Measurements from ENCODE around the gene PPM1H. TPM values are rescaled to one million over a fixed set of nuclear protein-coding genes. Genes with fewer than 3 reads are reported as not detected.

PPM1H gene
- polyA plus RNA-seq, 1 of the 3 experiments (the other 2 are of a cell fraction): 0.13 TPM

DNA sequence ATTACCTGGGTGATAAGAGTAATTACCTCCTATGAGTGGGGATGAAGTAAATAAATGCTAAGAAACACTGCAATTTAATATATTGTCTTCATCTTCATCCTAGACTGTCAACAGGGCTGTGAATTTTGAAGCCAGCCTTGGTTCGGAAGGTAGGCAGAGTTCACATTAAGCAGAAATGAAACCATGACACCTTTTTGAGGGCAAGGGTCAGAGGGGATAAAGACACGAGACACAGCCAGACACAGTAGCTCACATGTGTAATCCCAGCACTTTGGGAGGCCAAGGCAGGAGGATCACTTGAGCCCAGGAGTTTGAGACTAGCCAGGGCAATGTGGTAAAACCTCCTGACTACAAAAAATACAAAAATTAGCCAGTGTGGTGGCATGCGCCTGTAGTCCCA, 243.6 kb downstream of the PPM1H start:
- POLR2A ChIA-PET: no interaction called here
- CTCF ChIA-PET: interaction anchor here (0.7 kb wide), 1 partner anchor 13 kb away, joined by 3 read pairs; no protein-coding TSS in a partner anchor
- H2AFZ ChIP-seq (ENCODE audit: low read depth): no peak overlapping the region

DNA sequence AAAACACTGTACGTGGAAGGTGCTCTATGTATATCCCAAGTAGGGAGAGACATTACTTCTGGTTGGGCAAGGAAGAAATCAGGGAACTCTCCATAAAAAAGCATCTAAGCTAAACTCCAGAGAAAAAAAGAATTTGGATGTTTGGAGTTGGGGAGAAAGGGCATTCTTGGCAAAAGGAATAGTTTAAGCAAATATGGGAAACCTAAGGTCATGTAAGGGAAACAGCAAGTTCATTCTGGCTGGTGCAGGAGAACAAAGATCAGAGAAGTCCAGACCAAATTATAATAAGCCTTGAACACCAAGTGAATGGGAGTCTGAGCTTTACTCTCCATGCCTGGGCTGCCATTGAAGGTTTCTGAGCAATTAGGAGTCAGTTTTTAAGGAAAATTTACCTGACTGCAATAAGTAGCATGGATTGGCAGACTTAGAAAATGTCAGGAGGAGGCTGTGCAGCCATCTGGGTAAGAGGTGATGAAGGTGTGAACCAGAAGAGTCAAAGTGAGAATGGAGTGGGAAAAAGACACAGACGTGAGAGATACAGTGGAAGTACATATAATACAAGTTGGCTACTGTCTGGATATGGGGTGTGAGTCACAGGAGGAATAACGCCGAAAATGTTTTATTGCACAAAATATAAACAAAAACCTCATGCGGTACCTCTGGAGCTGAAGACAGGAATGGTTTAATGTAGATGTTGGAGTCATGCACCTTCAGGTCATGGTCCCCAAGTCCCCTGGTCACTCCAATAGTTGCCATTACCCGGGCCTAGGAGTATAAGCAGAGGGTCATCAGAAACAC, 245.7 kb downstream of the PPM1H start:
- ChIA-PET POLR2A (no interaction called here), CTCF (interaction anchor here (0.6 to 1.3 kb wide), 3 partner anchors 9 to 54 kb away, joined by 3 read pairs; no protein-coding TSS in a partner anchor)
- no peaks in the 10 kb centered on the region for H3K36me3 ChIP-seq (replicated peaks in 1 of 2; ENCODE audit: control insufficient read depth in 1 of 2, insufficient read depth in 2 of 2, low read length in 1 of 2)
- 93% methylated on average over 6 of the region's 6 CpGs for WGBS (ENCODE audit: low lambda C conversion rate)
- no peak for TF ChIP-seq YY1 (IDR thresholded peaks at IDR 0.05; ENCODE audit: low read depth)
- TF ChIP-seq EP300 (IDR thresholded peaks at IDR 0.05; ENCODE audit: borderline replicate concordance in 1 of 2, low read depth in 1 of 2, low read length in 1 of 2): no peak
- no peak for TF ChIP-seq RAD21 (IDR thresholded peaks at IDR 0.05; ENCODE audit: low read length)
- TF ChIP-seq NRF1 (IDR thresholded peaks at IDR 0.05; ENCODE audit: low read depth, low read length): no peak
- no peak overlapping the region for H3K9ac ChIP-seq
- no peak overlapping the region for H2AFZ ChIP-seq (ENCODE audit: low read depth)
- no peak for DNase-seq
- no peaks in the 10 kb centered on the region for H3K9me2 ChIP-seq
- no peaks in the 10 kb centered on the region for H3K79me2 ChIP-seq (ENCODE audit: insufficient read depth)
- H3K27ac ChIP-seq (ENCODE audit: low read depth in 2 of 2, low read length in 1 of 2): no peak overlapping the region
- no peaks in the 10 kb centered on the region for H3K9me3 ChIP-seq
- H4K20me1 ChIP-seq (ENCODE audit: insufficient read depth): no peaks in the 10 kb centered on the region
- H3K4me1 ChIP-seq (ENCODE audit: control insufficient read depth in 1 of 2, insufficient read depth in 2 of 2, low read depth in 1 of 2, low read length in 1 of 2): peaks cover 14 to 17% of the 10 kb centered on the region in 2 experiments; a peak in 3 of 4 replicates
- no peak overlapping the region for H3K4me3 ChIP-seq (ENCODE audit: low read depth in 2 of 2, low read length in 1 of 2)
- peaks cover 5% of the 10 kb centered on the region for H3F3A ChIP-seq (replicated peaks; ENCODE audit: insufficient read depth)
- no peaks in the 10 kb centered on the region for H3K27me3 ChIP-seq (ENCODE audit: insufficient read depth)
- H3K4me2 ChIP-seq: no peak overlapping the region

More for the DNA sequence above, 243.6 kb downstream of the PPM1H start:
- TF ChIP-seq SMC3 (IDR thresholded peaks at IDR 0.05; ENCODE audit: low read depth, low read length) (no peak), MEF2A (IDR thresholded peaks at IDR 0.05; ENCODE audit: borderline replicate concordance, low read depth) (no peak), FOXJ3 (CRISPR knock-in tag; IDR thresholded peaks at IDR 0.05) (no peak), GATA2 (CRISPR knock-in tag; IDR thresholded peaks at IDR 0.05) (no peak), JUND (IDR thresholded peaks at IDR 0.05) (no peak), YY1 (IDR thresholded peaks at IDR 0.05; ENCODE audit: low read depth) (no peak), POLR2AphosphoS5 (IDR thresholded peaks at IDR 0.05; ENCODE audit: low read depth, low read length) (no peak), FOSL2 (IDR thresholded peaks at IDR 0.05; ENCODE audit: borderline replicate concordance, low read depth) (no peak), EP300 (IDR thresholded peaks at IDR 0.05; ENCODE audit: borderline replicate concordance in 1 of 2, low read depth in 1 of 2, low read length in 1 of 2) (no peak), RAD21 (IDR thresholded peaks at IDR 0.05; ENCODE audit: low read length) (no peak)
- TF ChIP-seq, protein P1, sequence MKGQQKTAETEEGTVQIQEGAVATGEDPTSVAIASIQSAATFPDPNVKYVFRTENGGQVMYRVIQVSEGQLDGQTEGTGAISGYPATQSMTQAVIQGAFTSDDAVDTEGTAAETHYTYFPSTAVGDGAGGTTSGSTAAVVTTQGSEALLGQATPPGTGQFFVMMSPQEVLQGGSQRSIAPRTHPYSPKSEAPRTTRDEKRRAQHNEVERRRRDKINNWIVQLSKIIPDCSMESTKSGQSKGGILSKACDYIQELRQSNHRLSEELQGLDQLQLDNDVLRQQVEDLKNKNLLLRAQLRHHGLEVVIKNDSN (IDR thresholded peaks at IDR 0.05; ENCODE audit: borderline replicate concordance, low read depth): no peak
- TF ChIP-seq, protein P2, sequence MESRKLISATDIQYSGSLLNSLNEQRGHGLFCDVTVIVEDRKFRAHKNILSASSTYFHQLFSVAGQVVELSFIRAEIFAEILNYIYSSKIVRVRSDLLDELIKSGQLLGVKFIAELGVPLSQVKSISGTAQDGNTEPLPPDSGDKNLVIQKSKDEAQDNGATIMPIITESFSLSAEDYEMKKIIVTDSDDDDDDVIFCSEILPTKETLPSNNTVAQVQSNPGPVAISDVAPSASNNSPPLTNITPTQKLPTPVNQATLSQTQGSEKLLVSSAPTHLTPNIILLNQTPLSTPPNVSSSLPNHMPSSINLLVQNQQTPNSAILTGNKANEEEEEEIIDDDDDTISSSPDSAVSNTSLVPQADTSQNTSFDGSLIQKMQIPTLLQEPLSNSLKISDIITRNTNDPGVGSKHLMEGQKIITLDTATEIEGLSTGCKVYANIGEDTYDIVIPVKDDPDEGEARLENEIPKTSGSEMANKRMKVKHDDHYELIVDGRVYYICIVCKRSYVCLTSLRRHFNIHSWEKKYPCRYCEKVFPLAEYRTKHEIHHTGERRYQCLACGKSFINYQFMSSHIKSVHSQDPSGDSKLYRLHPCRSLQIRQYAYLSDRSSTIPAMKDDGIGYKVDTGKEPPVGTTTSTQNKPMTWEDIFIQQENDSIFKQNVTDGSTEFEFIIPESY (IDR thresholded peaks at IDR 0.05; ENCODE audit: borderline replicate concordance, low read depth): no peak
- TF ChIP-seq, protein P3, sequence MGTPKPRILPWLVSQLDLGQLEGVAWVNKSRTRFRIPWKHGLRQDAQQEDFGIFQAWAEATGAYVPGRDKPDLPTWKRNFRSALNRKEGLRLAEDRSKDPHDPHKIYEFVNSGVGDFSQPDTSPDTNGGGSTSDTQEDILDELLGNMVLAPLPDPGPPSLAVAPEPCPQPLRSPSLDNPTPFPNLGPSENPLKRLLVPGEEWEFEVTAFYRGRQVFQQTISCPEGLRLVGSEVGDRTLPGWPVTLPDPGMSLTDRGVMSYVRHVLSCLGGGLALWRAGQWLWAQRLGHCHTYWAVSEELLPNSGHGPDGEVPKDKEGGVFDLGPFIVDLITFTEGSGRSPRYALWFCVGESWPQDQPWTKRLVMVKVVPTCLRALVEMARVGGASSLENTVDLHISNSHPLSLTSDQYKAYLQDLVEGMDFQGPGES (IDR thresholded peaks at IDR 0.05; ENCODE audit: low read depth, low read length): no peak
- H3K79me2 ChIP-seq (ENCODE audit: insufficient read depth): no peaks in the 10 kb centered on the region
- H3K4me1 ChIP-seq (ENCODE audit: control insufficient read depth in 1 of 2, insufficient read depth in 2 of 2, low read depth in 1 of 2, low read length in 1 of 2): peaks cover 6 to 13% of the 10 kb centered on the region in 2 experiments; a peak in 2 of 4 replicates
- WGBS (ENCODE audit: low lambda C conversion rate): 98% methylated on average over 3 of the region's 3 CpGs
- H3K9ac ChIP-seq: no peak overlapping the region
- peaks cover 5% of the 10 kb centered on the region for H3F3A ChIP-seq (replicated peaks; ENCODE audit: insufficient read depth)
- no peaks in the 10 kb centered on the region for H3K27me3 ChIP-seq (ENCODE audit: insufficient read depth)
- H3K36me3 ChIP-seq (replicated peaks in 1 of 2; ENCODE audit: control insufficient read depth in 1 of 2, insufficient read depth in 2 of 2, low read length in 1 of 2): no peaks in the 10 kb centered on the region
- H3K27ac ChIP-seq (ENCODE audit: low read depth in 2 of 2, low read length in 1 of 2): no peak overlapping the region
- H3K9me2 ChIP-seq: no peaks in the 10 kb centered on the region
- H3K4me2 ChIP-seq: no peak overlapping the region
- DNase-seq: no peak
- no peaks in the 10 kb centered on the region for H4K20me1 ChIP-seq (ENCODE audit: insufficient read depth)
- H3K9me3 ChIP-seq: no peaks in the 10 kb centered on the region
- no peak overlapping the region for H3K4me3 ChIP-seq (ENCODE audit: low read depth in 2 of 2, low read length in 1 of 2)
